Neural cell (in vitro differentiated cells): ENCODE data around the gene LTBP1. TPM values are rescaled to one million over a fixed set of nuclear protein-coding genes. Genes with fewer than 3 reads are reported as not detected.

ENCODE experiments used
- H2AFZ ChIP-seq: fragments of 200-600, 300-800 bp; sonication (generic), shearing (Covaris generic); 2 replicates; pipeline ENCODE4 v1.6.0; 2014; ENCODE audit warnings: low read depth, mild to moderate bottlenecking, antibody characterized with exemption, low read length, moderate library complexity
- H3F3A ChIP-seq: fragments of 200-600 bp; shearing (Covaris generic); 2 replicates; pipeline ENCODE4 v1.6.1; 2016; ENCODE audit warnings: mild to moderate bottlenecking, moderate library complexity, mixed read lengths, antibody characterized with exemption, low read length; ENCODE audit not compliant: insufficient read depth, poor library complexity, severe bottlenecking
- H3K27ac ChIP-seq: fragments of 200-600, 300-800 bp; sonication (generic), shearing (Covaris generic); 2 replicates; pipeline ENCODE4 v1.5.1; 2014; ENCODE audit warnings: mild to moderate bottlenecking, low read length, moderate library complexity
- H3K27me3 ChIP-seq: fragments of 300-800, 200-600 bp; sonication (generic), shearing (Covaris generic); 2 replicates; pipeline ENCODE4 v1.6.0; 2014; ENCODE audit warnings: mild to moderate bottlenecking, low read depth, low read length, moderate library complexity; ENCODE audit not compliant: insufficient read depth
- H3K36me3 ChIP-seq: fragments of 300-800, 200-600 bp; sonication (generic), shearing (Covaris generic); 2 replicates; pipeline ENCODE4 v1.5.1; 2014; ENCODE audit warnings: mild to moderate bottlenecking, antibody characterized with exemption, low read length, moderate library complexity; ENCODE audit not compliant: insufficient read depth
- H3K4me2 ChIP-seq: fragments of 300-800, 200-600 bp; sonication (generic), shearing (Covaris generic); 2 replicates; pipeline ENCODE4 v1.6.0; 2014; ENCODE audit warnings: mild to moderate bottlenecking, low read length
- H3K4me3 ChIP-seq: fragments of 300-800, 200-600 bp; sonication (generic), shearing (Covaris generic); 2 replicates; pipeline ENCODE4 v1.5.1; 2014; ENCODE audit warnings: mild to moderate bottlenecking, low read length, moderate library complexity
- H3K79me2 ChIP-seq: fragments of 200-600 bp; shearing (Covaris generic); replicated peaks from 2 replicates; pipeline ENCODE4 v1.6.0; 2014; ENCODE audit warnings: mild to moderate bottlenecking, low read length, moderate library complexity; ENCODE audit not compliant: insufficient read depth
- H3K9ac ChIP-seq: fragments of 300-800, 200-600 bp; sonication (generic), shearing (Covaris generic); 2 replicates; pipeline ENCODE4 v1.6.1; 2016; ENCODE audit warnings: mild to moderate bottlenecking, low read length, mixed read lengths
- H3K9me2 ChIP-seq: fragments of 200-600 bp; shearing (Covaris generic); 2 replicates; pipeline ENCODE4 v1.6.1; 2016; ENCODE audit warnings: mild to moderate bottlenecking, low read length, mixed read lengths; ENCODE audit not compliant: insufficient read depth
- H3K9me3 ChIP-seq: fragments of 200-600, 300-800 bp; sonication (generic), shearing (Covaris generic); 2 replicates; pipeline ENCODE4 v1.6.1; 2016; ENCODE audit warnings: mild to moderate bottlenecking, mixed run types, low read length, moderate library complexity, mixed read lengths
- H4K20me1 ChIP-seq: fragments of 200-600 bp; shearing (Covaris generic); 2 replicates; pipeline ENCODE4 v1.6.1; 2016; ENCODE audit warnings: mild to moderate bottlenecking, mixed run types; ENCODE audit not compliant: insufficient read depth
- EP300 ChIP-seq: fragments of 450-650 bp; conservative IDR thresholded peaks from 2 replicates; pipeline ENCODE4 v1.6.1; 2014; ENCODE audit warnings: antibody characterized with exemption, mild to moderate bottlenecking, moderate library complexity; ENCODE audit not compliant: poor library complexity, severe bottlenecking
- EZH2 ChIP-seq: fragments of 200-600, 300-800 bp; shearing (Covaris generic), sonication (generic); IDR thresholded peaks from 2 replicates; pipeline ENCODE4 v1.6.1; 2014; ENCODE audit warnings: antibody characterized with exemption, low read length, borderline replicate concordance, mild to moderate bottlenecking; ENCODE audit not compliant: insufficient read depth, poor library complexity, severe bottlenecking
- MXI1 ChIP-seq: fragments of 450-650 bp; conservative IDR thresholded peaks from 2 replicates; pipeline ENCODE4 v1.6.1; 2014; ENCODE audit warnings: antibody characterized with exemption, mild to moderate bottlenecking; ENCODE audit not compliant: poor library complexity, severe bottlenecking
- POLR2AphosphoS5 ChIP-seq: IDR thresholded peaks from 2 replicates; pipeline ENCODE4 v1.6.1; 2012
- RAD21 ChIP-seq: fragments of 450-650 bp; conservative IDR thresholded peaks from 2 replicates; pipeline ENCODE4 v1.6.1; 2014; ENCODE audit warnings: antibody characterized with exemption, mild to moderate bottlenecking, moderate library complexity
- SMC3 ChIP-seq: fragments of 450-650 bp; conservative IDR thresholded peaks from 2 replicates; pipeline ENCODE4 v1.6.1; 2014; ENCODE audit warnings: antibody characterized with exemption, mild to moderate bottlenecking, moderate library complexity; ENCODE audit not compliant: poor library complexity
- TAF1 ChIP-seq: IDR thresholded peaks from 2 replicates; pipeline ENCODE4 v1.6.1; 2012; ENCODE audit warnings: low read depth
- polyA plus RNA-seq: library from polyadenylated mRNA; depleted of rRNA; stranded (reverse); fragments of >200 nt; gene quantifications from 2 replicates; pipeline ENCODE4 v1.2.3, GENCODE V29; 2014
- TF ChIP-seq, protein P1 (sequence below): IDR thresholded peaks from 2 replicates; pipeline ENCODE4 v1.6.1; 2012; ENCODE audit warnings: borderline replicate concordance
- TF ChIP-seq, protein P2 (sequence below): fragments of 450-650 bp; IDR thresholded peaks from 2 replicates; pipeline ENCODE4 v1.5.1; 2014; ENCODE audit warnings: antibody characterized with exemption, mild to moderate bottlenecking, moderate library complexity; ENCODE audit not compliant: poor library complexity, severe bottlenecking

The LTBP1 gene
- polyA plus RNA-seq, 1 donor from 2014 or later, result 1.8 TPM

DNA sequence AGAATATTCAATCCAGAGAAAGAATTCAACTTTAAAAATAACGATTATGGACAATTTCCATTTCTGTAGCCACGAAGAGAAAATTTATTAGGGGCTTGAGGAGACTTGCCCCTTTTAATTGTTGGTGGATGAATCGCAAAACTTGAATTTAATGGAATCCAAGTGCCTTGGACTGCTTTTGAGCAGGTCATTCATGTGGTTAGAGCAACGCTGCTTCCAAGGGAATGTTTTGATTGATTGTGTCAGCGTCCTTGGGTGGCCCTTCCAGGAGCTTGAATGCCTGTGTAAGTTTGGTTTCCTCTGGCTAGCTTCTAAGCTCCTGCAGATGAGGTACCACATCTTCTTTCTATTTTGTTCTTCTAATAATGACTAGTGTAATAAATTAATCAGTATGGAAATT is 213.4 kb downstream of the LTBP1 start:
- Histone ChIP-seq H4K20me1 (no peaks in the 10 kb centered on the region), H3K9me2 (no peaks in the 10 kb centered on the region), H3K9me3 (no peaks in the 10 kb centered on the region), H3K9ac (no peak overlapping the region), H2AFZ (no peak overlapping the region), H3F3A (no peaks in the 10 kb centered on the region), H3K27me3 (no peaks in the 10 kb centered on the region), H3K4me3 (no peak overlapping the region), H3K4me2 (no peak overlapping the region), H3K36me3 (no peaks in the 10 kb centered on the region), H3K79me2 (no peaks in the 10 kb centered on the region), H3K27ac (no peak overlapping the region)
- TF ChIP-seq TAF1, result no peak
- TF ChIP-seq EP300, result no peak
- TF ChIP-seq, protein P1, sequence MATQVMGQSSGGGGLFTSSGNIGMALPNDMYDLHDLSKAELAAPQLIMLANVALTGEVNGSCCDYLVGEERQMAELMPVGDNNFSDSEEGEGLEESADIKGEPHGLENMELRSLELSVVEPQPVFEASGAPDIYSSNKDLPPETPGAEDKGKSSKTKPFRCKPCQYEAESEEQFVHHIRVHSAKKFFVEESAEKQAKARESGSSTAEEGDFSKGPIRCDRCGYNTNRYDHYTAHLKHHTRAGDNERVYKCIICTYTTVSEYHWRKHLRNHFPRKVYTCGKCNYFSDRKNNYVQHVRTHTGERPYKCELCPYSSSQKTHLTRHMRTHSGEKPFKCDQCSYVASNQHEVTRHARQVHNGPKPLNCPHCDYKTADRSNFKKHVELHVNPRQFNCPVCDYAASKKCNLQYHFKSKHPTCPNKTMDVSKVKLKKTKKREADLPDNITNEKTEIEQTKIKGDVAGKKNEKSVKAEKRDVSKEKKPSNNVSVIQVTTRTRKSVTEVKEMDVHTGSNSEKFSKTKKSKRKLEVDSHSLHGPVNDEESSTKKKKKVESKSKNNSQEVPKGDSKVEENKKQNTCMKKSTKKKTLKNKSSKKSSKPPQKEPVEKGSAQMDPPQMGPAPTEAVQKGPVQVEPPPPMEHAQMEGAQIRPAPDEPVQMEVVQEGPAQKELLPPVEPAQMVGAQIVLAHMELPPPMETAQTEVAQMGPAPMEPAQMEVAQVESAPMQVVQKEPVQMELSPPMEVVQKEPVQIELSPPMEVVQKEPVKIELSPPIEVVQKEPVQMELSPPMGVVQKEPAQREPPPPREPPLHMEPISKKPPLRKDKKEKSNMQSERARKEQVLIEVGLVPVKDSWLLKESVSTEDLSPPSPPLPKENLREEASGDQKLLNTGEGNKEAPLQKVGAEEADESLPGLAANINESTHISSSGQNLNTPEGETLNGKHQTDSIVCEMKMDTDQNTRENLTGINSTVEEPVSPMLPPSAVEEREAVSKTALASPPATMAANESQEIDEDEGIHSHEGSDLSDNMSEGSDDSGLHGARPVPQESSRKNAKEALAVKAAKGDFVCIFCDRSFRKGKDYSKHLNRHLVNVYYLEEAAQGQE, result no peak
- no peak for TF ChIP-seq MXI1
- TF ChIP-seq POLR2AphosphoS5, result no peak
- TF ChIP-seq, protein P2, sequence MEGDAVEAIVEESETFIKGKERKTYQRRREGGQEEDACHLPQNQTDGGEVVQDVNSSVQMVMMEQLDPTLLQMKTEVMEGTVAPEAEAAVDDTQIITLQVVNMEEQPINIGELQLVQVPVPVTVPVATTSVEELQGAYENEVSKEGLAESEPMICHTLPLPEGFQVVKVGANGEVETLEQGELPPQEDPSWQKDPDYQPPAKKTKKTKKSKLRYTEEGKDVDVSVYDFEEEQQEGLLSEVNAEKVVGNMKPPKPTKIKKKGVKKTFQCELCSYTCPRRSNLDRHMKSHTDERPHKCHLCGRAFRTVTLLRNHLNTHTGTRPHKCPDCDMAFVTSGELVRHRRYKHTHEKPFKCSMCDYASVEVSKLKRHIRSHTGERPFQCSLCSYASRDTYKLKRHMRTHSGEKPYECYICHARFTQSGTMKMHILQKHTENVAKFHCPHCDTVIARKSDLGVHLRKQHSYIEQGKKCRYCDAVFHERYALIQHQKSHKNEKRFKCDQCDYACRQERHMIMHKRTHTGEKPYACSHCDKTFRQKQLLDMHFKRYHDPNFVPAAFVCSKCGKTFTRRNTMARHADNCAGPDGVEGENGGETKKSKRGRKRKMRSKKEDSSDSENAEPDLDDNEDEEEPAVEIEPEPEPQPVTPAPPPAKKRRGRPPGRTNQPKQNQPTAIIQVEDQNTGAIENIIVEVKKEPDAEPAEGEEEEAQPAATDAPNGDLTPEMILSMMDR, result no peak
- TF ChIP-seq EZH2, result no peak
- TF ChIP-seq SMC3, result no peak
- no peak for TF ChIP-seq RAD21

DNA sequence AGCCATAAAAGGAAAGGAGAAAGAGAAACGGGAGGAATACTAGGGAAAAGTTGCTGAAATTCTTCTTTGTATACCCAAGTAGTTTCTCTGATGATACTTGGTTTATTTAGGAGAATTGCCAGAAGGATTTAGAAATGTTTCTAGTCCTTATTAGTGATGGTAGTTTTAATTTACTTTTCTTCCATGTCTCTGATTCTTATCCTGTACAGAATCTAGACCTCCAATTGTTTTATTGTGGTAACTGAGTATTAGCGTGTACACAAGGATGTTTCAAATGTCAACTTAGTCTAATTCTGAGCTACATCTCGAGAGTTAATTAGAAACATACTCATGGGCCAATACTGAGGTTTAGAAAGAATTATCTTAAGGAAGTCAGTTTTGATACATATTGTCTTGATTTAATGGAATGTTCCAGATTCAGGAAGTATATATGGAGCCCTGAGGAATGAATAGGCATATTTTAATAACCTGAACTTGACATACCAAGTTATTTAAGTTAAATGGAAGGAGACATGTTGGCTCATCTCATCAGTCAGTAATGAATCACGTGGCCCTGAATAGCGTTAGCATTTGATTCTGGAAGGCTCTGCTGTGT is 219.6 kb downstream of the LTBP1 start:
- Histone ChIP-seq H3K27ac (no peak overlapping the region), H3K27me3 (no peaks in the 10 kb centered on the region), H3K4me2 (no peak overlapping the region), H3K79me2 (no peaks in the 10 kb centered on the region), H3F3A (no peaks in the 10 kb centered on the region), H3K36me3 (no peaks in the 10 kb centered on the region), H4K20me1 (no peaks in the 10 kb centered on the region), H3K9me3 (no peaks in the 10 kb centered on the region), H2AFZ (no peak overlapping the region), H3K9ac (no peak overlapping the region), H3K9me2 (no peaks in the 10 kb centered on the region), H3K4me3 (no peak overlapping the region)
- no peak for TF ChIP-seq RAD21
- TF ChIP-seq, protein P2, result no peak
- TF ChIP-seq, protein P1, result no peak
- no peak for TF ChIP-seq POLR2AphosphoS5
- TF ChIP-seq EP300, result no peak
- no peak for TF ChIP-seq TAF1
- no peak for TF ChIP-seq SMC3
- TF ChIP-seq MXI1, result no peak
- no peak for TF ChIP-seq EZH2
